Fibroblast of skin of left biceps (primary cell): ENCODE measurements around the gene ESYT3.
"Not testable (repeated sequence)": the region's sequence is repeated elsewhere in the genome, so short reads cannot be mapped to it uniquely, and the experiment has no call there.

Experiments used
- DNase-seq, 2 experiments: peaks; one replicate each; pipeline ENCODE4 v3.0.0-alpha.2; 2013; ENCODE audit warnings: low read depth in 2 of 2

The ESYT3 gene

DNA sequence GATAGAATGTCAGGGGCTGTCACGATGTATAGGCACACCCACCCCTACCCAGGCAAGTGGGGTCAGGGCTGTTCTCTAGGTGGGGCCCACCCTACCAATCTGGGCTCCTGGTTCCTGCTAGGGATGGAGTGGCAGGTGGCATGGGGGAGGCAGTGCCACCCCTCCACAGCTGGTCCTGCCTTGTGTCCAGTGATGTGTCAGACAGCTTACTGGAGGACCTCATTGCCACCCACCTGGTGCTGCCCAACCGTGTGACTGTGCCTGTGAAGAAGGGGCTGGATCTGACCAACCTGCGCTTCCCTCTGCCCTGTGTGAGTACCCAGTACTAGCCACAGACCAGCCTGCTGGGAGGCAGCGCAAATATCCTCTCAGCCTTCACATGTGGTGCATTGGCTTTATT lies 27.5 kb downstream of the ESYT3 start:
- no peak for DNase-seq

DNA sequence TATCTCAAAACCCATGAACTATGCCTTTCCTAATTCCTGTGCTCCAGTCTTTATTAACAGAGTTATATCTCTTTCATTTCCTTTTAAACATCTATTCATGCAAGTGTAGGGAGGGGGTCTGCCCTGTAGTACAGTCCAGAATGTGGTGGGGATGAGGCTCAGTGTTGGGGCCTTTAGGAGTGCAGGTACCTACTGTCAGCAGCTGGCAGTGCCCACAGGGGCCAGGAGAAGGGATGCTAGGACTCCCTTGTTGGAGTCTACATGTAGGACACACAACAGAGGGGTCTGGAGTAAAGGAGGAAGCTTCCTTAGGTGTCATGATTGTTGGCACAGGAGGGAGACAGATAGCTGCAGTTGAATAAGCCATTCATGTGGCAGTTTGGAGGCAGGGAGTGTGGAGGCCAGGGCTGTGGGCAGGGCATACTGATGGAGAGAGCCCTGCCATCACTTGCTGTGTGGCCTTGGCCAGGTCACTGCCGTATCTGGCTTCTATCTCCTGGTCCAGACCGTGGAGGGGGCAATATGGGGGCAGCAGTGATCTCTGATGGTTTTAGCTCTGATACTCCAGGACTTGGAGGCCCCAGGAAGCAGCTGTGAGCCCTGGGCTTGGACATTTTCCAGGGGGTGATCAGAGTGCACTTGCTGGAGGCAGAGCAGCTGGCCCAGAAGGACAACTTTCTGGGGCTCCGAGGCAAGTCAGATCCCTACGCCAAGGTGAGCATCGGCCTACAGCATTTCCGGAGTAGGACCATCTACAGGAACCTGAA lies 29.5 kb downstream of the ESYT3 start:
- DNase-seq, result no peak

DNA sequence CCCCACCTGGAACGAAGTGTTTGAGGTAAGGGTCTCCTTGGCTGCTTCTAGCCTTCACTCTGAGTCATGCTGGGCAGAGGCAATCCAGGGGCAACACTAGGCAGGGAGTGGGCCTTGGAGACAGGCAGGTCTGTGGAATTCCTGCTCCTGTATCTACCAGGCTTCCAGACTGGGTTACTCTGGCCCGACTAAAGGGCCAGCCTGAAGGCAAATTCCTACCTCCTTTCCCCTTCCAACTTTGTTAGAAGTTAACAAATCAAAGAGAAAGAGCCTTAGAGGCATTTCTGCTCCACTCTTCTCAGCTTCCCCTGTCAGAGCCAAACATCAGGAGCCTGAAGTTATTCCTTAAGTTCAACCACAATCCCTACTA lies 30.1 kb downstream of the ESYT3 start:
- no peak for DNase-seq

DNA sequence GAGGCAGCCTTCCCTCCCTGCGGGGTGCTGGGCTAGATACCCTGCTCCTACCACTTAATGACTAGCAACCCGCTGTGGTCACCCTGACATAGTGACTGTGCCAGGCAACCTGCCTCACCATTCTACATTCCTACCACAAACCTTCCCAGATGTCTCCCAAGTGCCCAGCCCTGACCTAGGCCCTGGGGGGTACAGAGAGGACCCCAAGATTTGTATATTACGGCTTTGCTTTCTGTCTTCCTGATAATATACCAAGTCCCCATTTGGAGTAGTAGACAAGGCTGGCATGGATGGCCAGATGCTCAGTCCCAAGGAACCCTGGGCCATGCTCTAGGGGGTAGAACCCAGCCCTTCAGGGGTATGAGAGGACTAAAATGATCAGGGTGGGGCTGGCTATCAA lies 31.0 kb downstream of the ESYT3 start:
- no peak for DNase-seq

DNA sequence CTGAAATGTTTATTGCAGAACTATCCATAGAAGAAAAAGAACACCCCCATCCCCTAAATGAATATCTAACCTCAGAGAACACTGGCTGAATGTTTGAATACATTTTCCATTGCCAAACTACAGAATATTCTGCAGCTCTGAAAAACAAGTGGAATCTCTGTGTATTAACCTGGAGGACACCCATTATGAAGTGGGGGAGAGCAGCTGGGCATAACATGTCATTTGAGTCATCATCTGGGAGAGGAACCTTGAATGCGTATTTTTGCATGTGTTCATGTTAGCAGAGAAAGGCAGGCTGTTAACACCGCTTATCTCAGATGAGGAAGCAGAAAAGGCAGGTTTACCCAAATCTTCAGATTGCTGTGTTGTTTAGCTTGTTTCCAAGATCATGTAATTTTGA lies 31.5 kb downstream of the ESYT3 start:
- no peak for DNase-seq

DNA sequence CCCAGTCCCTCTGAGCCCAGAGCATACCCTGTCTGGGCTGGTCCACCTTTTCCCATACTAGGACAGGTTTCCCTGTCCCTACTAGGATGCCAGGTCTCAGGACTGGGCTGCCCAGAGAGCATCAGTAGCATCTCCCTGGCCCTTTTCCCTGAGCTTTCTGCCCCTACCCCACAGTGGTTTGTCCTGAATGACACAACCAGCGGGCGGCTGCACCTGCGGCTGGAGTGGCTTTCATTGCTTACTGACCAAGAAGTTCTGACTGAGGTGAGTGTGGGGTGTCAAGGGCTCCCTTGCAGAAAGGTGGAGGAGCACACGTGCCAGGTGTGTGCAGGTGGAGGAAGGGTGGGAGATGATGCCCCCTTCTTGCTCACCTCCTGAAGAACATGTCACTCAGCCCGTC lies 33.5 kb downstream of the ESYT3 start:
- DNase-seq, result no peak

DNA sequence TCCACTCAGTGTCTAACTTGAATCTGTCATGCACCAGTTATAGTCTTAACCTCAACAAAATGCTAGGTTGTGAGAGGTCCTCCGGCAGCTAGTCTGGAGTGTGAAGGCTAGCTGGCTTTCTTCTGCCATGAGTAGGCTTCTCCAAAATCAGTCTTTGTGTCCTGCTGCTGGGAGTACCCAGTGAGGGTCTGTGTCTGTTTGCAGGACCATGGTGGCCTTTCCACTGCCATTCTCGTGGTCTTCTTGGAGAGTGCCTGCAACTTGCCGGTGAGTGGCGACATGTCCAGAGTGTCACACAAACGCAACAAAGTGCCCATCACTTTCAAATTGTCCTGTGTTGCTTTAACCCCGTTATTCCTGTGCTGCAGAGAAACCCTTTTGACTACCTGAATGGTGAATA lies 34.0 kb downstream of the ESYT3 start:
- DNase-seq, result no peak

DNA sequence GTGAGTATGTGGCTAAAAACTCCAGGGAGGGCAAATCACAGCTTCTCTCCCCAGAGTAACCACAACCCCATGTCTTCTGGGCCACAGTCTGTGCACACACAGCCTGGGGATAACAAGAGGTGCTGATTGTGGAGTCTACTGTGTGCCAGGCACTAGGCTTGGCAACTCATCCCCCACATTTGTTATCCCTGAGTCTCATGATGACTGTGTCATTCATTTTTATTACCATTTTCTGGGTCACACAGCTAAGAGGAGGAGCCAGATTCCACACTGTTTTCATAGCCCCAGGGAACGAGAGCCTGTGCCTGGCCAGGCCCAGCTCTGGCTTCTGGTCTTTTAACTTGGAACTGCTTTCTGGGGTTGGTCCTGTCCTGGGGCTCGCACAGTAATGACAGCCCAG lies 34.5 kb downstream of the ESYT3 start:
- DNase-seq, result no peak

DNA sequence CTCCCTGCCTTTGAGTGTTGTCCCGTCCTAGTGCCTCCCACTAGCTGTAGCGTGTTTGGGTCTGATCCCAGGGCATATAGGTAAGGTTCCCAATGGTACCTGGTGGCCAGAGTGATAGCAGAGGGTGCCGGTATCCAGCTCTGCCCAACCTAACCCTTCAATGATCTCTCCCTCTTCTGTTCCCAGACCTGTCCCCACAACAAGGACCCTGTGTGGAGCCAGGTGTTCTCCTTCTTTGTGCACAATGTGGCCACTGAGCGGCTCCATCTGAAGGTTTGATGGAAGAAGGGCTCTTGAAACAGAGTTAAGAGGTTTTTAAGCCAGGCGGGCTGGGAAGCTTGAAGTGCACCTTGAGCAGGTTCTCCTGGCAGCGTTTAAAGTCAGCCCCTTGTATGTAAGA lies 35.5 kb downstream of the ESYT3 start:
- no peak for DNase-seq

DNA sequence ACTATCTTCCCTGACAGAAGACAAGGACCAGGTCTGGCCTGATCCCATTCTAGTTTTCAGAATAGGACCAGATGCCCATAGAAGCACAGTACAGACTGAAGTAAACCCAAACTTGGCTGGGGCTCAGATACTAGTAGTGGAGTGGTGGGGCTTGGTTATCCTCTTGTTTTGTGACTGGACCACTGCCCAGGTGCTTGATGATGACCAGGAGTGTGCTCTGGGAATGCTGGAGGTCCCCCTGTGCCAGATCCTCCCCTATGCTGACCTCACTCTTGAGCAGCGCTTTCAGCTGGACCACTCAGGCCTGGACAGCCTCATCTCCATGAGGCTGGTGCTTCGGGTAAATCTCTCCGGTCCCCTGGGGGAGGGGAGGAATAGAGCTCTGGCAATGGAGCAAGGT lies 36.3 kb downstream of the ESYT3 start:
- no peak for DNase-seq

DNA sequence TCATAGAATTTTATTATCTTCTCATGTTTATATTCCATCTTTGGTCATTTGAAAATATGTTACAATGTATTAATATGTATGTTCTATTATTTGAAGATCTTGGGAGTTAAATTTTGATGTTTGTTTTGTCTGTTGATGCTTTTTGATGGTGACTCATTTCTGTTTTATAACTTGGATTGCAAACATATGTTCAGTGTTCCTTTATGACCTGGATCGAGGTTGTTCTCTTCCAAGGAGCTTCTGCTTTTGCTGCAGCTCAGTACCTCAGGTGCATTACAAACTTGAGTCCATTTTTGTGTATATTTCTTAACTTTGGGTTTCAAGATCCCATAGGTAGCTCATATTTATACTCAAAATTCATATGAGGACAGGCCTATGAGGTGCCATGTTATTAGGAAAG lies 37.1 kb downstream of the ESYT3 start:
- DNase-seq, result no peak

DNA sequence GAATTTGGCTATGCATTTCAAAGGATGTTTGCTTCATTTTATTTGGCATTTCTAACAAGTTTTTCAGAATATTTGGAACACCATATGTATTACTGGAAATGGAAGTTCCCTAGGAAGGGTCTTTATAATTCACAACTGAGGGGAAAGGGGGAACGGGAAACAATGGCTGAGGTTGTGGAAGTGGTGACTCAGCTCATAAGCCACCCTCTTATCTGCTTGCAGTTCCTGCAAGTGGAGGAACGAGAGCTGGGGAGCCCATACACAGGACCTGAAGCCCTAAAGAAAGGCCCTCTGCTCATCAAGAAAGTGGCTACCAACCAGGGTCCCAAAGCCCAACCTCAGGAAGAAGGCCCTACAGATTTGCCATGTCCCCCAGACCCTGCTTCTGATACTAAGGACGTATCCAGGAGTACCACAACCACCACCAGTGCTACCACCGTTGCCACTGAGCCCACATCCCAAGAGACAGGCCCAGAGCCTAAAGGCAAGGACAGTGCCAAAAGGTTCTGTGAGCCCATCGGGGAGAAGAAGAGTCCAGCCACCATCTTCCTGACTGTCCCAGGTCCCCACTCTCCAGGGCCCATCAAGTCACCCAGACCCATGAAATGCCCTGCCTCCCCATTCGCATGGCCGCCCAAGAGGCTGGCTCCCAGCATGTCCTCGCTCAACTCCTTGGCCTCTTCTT lies 37.9 kb downstream of the ESYT3 start:
- no peak for DNase-seq

DNA sequence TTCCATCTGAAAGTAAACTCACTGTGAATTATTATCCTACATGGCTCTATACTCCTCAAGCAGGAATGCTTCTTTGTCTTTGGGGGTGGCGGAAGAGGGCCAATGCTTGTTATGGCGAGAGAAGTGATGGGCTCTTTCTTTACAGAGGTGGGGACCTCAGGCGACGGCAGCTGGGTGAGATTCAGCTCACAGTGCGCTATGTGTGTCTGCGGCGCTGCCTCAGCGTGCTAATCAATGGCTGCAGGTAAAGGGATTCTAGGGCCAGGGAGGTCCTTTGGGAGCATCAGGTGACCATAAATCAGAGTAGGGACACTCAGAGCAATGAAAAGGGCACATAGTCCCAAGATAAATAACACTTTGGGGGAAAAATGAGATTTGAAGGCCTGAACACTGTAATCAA lies 39.0 kb downstream of the ESYT3 start:
- DNase-seq, result no peak

DNA sequence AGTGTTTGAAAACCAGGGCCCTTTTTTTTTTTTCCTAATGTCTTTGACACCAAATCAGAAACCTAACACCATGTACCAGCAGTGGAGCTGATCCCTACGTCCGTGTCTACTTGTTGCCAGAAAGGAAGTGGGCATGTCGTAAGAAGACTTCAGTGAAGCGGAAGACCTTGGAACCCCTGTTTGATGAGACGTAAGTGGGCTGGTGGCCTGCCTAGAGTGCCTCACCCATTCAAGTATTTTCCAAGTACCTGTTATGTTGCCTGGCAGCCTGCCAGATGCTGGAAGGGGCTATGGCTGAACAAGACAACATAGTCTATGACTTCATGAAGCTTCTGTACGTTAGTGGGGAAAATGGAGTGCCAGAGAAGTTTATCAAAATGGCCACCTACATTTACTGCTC lies 39.7 kb downstream of the ESYT3 start:
- no peak for DNase-seq

DNA sequence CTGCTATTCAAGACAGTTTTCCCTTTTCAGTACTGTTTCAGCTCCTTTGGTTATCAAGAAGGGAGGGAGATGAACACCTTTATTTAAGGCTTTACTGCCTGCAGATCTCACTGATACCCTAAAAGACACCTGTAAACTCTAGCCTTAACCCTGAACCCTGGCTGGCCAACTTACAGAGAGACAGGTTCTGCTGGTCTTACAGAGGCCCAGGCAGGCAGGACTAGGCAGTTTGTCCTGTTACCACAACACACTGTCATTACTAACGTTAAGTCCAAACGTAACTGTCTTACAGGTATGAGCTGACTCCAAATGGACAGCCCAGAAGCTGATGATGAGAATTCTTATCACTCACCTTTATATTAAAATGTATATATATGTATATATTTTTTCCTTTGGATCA lies 42.1 kb downstream of the ESYT3 start:
- DNase-seq, result no peak

DNA sequence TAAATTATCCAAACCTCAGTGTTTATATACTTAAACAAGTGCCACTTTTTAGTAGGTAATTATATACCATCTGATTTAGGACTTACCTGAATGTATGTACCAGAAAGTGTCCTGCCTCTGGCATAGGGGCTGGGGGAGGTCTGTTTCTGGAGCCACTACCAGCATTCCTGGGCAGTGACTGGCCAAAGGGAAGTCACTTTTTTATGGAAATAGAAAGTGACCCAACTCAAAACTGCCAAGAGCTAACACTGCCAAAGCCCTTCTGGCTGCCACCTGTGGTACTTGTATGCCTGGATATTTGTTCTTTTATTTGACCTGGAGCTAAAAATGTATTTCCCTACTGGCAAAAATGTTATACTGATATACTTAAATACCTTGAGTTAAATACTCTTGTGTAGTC lies 42.7 kb downstream of the ESYT3 start:
- DNase-seq, result no peak

DNA sequence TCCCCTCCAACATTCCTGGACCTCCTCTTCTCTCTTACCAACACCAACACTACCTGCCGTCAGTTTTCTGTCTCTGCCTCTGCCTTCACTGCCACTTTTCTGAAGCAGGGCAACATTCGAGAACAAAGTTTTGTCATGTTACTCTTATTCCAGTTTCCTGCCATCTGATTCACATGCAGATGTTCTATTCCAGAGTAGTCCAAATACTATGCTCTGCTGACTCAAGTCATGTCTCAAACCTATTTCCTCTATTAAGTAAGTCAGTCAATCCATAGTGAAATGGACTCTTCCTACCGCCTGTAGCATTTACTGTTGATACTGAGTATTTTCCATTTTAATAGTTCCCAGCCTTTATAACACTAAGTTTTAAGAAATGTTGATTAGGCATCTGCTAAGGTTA lies 43.4 kb downstream of the ESYT3 start:
- no peak for DNase-seq

DNA sequence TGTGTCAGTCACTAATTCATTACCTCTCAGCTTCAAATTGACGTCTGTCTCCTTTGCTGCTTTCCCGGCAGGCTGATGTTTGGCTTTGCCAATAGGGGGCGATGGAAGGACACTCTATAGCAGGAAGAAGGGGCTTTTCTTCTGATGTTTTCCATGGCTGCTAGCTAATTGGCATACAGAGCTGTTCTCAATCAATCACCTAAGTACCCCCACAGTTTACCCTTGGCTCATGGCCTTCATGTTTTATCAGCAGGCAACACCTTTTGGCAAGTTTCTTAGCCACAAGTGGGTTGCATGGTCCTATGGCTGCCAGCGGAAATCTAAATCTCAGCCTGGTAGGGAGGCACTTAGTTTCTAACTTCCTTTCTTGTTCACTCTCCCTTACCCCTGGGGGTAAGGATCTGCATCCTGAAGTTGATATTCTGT lies 45.0 kb downstream of the ESYT3 start:
- no peak for DNase-seq

DNA sequence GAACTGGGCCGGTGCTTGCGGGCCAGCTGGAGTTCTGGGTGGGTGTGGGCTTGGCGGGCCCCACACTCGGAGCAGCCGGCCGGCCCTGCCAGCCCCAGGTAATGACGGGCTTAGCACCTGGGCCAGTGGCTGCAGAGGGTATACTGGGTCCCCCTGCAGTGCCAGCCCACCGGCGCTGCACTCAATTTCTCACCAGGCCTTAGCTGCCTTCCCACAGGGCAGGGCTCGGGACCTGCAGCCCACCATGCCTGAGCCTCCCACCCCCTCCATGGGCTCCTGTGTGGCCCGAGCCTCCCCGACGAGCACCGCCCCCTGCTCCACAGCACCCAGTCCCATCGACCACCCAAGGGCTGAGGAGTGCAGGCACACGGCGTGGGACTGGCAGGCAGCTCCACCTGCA lies 50.3 kb downstream of the ESYT3 start:
- not testable (repeated sequence) for DNase-seq

DNA sequence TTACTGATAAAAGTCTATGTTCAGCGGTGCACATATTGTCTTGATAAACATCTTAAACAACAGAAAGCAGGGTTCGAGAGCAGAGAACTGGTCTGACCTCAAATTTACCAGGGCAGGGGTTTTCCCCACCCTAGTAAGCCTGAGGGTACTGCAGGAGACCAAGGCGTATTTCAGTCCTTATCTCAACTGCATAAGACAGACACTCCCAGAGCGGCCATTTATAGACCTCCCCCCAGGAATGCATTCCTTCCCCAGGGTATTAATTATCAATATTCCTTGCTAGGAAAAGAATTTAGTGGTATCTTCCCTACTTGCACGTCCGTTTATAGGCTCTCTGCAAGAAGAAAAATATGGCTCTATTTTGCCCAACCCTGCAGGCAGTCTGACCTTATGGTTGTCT lies 52.2 kb downstream of the ESYT3 start:
- not testable (repeated sequence) for DNase-seq

DNA sequence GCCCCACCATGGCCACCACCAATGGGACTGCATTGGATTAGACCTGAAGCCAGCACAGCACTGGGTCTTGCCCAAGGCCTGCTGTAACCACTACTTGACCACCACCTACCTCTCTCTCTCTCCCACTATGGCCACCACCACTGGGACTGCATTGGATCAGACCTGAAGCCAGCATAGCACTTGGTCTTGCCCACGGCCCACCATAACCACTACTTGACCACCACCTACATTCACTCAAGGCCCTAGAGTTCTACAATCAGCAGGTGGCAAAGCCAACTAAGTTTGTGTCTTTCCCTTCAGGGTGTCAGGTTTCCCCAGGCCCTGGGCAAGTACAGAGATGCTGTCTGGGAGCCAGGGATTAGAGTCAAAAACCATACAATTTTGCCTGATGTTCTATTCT lies 57.6 kb downstream of the ESYT3 start:
- DNase-seq, result no peak

DNA sequence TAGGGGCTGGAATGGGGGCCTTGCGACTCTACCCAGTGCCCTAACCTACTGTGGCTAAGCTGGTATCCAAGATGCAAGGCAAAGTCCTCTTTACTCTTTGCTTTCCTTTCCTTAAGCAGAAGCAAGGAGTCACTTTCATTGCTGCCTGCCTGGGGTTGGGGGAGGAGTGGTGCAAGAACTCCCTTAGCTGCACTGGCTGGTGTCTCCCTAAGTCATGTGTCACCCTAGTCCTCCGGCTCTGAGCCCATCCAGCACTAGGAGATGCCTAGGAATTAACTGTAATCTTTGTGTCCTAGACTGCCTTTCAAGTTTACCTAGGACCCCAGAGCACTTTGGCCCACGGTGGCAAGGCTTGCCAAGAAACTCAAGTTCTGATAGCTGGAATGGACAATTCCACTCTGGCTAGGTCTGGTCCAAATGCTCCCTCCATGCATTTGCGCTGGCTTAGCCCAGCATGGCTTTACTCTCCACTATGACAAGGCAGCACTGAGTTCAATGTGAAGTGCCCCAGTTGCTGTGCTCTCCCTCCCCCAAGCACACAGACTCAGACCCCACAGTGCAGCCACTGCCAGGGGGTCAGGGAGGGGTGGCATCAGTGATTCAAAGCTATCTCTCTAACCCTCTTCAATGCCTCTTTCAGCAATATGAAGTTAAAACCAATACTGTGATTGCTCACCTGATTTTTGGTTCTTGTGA lies 58.7 kb downstream of the ESYT3 start:
- no peak for DNase-seq
